GM18498 (cell line): Measurements from ENCODE around the gene DTX3L.
A peak's percentile ranks its signal among the peaks of the same experiment; 100 is the strongest.

Source experiments
- ATAC-seq: cut with Tn5 transposase; IDR thresholded peaks from one replicate; pipeline ENCODE4 v1.9.1; 2021; ENCODE audit warnings: mild to moderate bottlenecking, moderate library complexity; ENCODE audit not compliant: unreplicated experiment

The DTX3L gene

DNA sequence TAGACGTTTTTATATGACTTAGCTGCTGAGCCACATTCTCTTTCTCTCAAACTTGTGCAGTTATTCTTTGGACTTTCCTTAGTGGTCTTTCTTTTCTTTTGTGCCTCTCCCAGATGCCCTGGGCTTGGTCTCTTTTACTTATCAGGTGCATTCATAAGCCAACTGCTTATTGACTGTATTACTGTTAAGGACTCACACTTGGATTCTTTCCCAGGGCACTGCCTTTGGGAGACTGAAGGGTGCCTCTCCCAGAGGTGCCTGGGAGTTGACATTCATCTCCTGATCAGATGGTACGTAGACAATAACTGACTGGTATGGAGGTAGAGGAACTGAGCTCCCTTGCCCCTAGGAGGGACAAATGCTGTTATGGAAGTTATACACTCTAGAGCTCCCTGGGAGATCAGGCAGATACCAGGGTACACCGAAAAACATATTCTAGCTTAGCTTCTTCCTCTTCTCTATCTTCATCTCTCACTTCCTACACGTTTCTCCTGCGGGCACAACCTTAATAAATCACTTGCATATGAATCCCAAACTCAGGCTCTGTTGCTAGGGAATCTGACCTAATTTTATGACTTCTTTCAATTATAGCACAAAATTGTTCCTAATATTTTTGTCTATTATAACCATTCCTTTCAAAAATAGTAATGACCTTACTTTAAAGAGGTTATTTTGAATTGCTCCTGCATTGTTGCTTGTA lies 38.0 kb downstream of the DTX3L start:
- ATAC-seq: no peak

DNA sequence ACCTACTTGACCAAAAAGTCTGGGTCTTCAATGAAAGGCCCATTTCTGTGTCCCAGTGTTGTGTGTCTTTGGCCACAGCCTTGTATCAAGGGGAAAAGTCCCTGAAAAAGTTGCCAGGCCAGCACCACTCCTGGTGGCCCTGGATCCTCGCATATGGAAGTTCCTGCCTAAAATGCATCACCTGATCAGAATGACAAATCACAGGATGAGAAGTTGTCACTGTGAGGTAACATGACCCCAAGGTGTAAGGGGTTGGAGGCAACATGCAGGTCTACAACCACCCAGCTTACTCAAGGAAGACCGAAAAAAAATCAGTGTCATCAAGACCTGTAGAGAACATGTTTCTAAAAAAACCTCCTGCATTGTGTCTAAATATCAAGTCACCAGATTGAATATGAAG lies 38.9 kb downstream of the DTX3L start:
- no peak for ATAC-seq

DNA sequence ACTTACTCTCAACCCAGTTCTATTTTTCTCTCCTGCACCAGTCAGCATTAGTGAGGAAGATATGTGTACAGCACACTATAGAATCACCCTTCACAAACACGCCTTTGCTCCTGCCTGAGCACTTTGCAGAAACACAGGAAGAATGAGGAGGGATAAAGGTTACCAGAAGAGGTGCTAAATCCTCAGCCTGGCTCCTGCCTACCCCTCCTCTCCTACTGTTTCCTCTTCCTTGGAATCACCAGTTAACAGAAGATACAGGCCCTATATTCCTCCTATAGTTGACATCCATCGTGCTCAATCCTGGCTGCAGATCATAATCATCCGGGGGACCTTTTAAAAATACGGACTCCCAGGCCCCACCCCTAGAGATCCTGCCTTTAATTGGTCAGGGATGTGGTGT lies 42.2 kb downstream of the DTX3L start:
- no peak for ATAC-seq

DNA sequence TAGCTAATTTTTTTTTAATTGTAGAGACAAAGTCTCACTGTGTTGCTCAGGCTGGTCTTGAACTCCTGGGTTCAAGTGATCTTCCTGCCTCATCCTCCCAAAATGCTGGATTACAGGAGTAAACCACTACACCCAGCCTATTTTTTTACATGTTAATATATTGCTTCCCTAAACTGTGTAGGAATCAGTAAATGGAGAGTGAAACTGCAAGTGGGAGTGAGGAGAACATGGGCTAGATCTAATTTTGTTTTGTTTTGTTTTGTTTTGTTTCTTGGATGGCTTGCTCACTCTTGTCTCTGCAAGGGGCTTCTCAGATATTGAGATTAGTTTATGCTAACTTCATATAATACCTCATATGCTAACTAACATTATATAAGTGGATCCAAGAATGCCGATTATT lies 44.8 kb downstream of the DTX3L start:
- ATAC-seq: no peak

DNA sequence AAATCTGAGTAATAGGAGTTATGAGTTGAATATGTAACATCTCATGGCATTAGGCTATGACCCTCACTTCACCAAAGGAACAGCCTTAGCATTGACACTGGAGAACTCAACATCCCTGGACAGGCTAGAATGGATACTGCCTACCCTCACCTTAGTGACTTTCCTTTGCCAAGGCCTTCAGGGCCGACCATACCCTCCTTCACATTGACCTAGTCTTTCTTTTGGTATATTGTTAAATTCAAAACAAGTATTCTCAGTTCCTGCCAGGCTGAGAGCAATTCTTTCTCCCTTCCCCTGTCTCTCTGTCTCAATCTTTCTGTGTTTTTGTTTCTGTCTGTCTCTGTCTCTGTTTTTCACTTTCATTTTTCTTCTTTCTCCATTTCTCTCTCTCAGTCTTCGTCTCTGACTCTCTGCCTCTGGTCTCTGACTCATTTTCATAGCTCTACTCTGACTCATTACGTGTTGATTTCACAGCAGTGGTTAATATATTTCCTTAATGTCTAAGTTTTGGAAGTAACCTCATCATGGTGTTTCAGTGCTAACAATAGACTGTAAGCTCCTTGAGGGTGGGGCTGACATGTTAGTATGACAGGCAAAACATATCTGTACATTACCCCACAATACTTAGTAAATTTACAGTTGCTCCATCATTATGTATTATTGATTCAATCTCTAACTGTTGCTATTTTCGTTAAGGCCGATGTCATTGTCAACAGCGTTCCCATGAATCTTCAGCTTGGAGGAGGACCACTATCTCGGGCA lies 45.8 kb downstream of the DTX3L start:
- peak; percentile 93 for ATAC-seq

DNA sequence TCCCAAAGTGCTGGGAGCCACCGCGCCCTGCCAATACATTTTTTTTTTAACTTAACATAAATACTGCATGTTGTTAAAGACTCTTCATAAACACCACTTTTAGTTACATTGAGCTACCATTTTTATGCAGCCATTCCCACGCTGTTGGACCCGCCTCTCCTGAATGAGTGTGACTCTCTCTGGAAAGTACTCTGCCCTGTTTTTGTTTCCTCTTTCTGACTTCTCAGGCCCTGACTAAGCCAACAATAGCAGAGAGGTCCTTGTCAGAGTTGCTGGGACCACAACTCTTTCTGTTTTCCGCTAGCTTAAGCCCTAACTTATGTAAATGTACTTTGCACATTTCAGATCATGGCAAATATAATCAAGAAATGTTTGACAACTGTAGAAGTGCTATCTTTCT lies 48.6 kb downstream of the DTX3L start:
- no peak for ATAC-seq

DNA sequence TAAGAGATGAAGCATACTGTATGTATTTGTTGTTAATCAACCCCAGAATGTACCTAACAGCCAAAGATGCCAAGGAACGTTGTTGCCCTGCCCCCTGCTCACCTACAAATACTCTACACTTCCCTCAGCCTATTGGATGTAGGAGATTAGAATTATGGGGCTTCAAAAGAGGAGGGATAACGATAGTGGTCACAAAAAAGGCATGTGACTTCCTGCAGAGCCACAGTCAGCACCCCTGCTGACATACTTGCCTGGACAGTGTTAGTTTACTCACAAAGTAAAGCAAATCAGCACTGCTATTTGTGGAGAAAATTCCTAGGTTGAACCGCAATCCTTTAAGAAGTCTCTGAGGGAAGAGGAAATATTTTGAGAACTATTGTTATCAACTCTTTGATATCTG lies 51.2 kb downstream of the DTX3L start:
- no peak for ATAC-seq

DNA sequence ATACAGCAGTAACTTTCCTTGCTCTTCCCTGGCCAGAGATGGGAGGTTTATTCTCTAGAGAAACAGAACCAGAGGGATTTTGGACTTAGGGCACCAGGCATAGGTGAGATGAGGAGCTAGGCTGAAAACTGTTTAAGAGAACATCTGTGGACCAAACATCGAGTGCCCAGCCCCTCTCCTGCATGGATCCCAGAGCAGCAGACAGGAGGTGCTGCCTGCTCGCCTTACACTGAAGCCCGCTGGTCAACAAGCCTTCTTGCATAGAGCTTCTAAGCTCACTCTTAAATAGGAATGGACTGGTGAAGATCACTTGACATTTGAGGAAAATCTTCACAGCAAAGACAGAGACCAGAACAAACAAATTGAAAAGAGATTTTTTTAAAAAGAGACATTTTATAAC lies 54.5 kb downstream of the DTX3L start:
- ATAC-seq: no peak

DNA sequence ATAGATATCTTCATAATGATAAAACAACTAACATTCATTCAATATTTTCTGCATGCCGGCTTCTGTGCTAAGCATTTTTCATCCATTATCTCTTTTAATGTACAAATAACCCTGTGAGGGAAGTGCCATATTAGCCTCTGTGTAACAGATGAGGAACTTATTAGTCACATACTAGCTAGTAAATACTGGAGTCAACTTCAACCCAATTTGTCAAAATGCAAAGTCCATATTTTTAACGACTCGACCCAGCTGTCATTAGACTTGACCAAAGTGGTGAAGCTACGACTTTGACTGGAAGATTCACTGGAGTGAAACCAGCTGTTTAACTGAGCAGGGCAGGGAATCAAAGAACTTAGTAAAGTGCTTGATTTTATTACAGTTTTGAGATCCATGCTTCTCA lies 54.9 kb downstream of the DTX3L start:
- no peak for ATAC-seq

DNA sequence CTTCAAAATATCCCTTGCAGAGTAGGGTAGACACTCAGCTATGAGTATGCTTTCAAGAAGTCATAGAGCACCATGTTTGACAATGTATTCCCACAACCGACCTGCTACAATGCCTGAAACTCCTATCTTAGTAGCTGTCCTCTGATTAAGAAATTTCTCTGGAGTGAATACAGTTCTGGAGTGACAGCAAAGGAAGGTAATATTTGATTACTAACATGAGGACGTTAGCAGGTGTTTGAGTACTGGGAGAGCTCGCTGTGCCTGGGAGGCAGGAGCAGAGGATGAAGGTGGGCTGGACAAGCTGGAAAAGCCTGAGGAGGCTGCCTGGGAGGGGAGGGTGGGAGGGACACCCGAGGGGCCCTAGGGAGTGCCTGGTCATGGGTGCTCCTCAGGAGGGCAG lies 56.3 kb downstream of the DTX3L start:
- ATAC-seq: no peak

DNA sequence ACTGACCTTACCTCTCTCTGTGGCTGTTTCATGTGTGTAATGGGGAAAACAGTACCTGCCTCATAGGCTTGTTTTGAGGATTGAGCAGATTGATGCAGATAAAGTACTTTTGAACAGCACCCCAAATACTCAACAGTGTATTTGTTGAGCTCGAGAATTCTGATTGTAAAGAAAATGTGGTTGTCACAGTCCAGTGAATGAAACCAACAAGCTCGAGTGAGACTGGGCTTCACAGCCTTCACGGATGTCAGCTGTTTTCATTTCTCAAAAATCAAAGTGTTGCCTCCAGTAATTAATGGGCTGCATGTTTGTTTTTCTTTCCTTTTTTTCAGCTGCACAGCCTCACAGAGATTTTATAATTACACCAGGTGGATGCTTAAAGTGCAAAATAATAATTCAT lies 57.0 kb downstream of the DTX3L start:
- ATAC-seq: peak; percentile 52

DNA sequence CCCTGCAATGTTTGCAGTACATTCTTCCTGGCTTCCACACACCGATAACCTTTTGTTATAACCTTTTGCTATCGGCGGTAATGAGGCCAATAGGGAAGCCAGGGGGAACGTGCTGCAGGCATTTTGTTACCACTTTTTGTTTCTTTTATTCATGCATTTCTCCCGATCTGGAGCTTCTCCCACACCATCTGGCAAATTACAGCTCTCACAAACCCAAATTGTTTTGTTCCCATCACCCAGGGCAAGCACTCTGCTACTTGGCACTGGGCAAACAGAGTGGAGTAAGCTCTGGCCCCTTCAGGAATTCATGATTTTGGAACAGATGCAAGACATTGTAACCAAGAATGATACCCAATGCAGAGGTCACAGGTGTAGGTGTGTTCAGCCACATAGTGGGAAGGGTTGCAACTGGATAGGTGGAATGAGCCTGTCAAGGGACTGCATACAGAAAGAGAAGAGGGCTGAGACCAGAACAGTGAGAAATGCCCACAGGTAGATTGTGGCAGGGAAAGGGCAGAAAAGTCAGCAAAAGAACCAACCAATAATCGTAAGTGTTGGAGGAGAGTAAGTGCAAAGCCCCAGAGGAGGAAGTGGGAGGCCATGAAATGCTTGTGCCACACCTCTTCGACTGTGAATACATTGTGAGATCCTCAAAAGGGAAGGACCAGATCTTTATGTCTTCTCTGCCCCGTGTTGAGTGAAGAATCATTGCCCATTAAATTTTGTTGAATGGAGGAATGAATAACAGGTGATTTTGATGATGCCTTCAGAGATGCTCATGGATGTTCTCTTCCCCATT lies 59.1 kb downstream of the DTX3L start:
- no peak for ATAC-seq
